Colonic mucosa (tissue), 4 donors: ENCODE data around the gene FBLN1. TPM values are rescaled to one million over a fixed set of nuclear protein-coding genes. Genes with fewer than 3 reads are reported as not detected.

Experiments used
- DNase-seq: peaks from one replicate; pipeline ENCODE4 v3.0.0-alpha.2; 2020
- H3K27ac ChIP-seq: fragments of 200-600 bp; one replicate; pipeline ENCODE4 v1.8.0; 2021
- H3K27me3 ChIP-seq: fragments of 200-600 bp; one replicate; pipeline ENCODE4 v1.8.0; 2021
- H3K36me3 ChIP-seq: fragments of 200-600 bp; one replicate; pipeline ENCODE4 v1.8.0; 2021
- H3K4me1 ChIP-seq: fragments of 200-600 bp; one replicate; pipeline ENCODE4 v1.8.0; 2021; ENCODE audit warnings: mild to moderate bottlenecking
- H3K4me3 ChIP-seq: fragments of 200-600 bp; one replicate; pipeline ENCODE4 v1.8.0; 2021
- H3K9ac ChIP-seq, 2 donors: one replicate each; pipeline ENCODE4 v1.7.0; 2013; ENCODE audit warnings: control low read depth in 2 of 2, low read depth in 2 of 2, low read length in 2 of 2
- H3K9me3 ChIP-seq: fragments of 200-600 bp; one replicate; pipeline ENCODE4 v1.8.0; 2021
- CTCF ChIP-seq: fragments of 200-600 bp; IDR thresholded peaks from one replicate; pipeline ENCODE4 v1.8.0; 2022; ENCODE audit warnings: antibody characterized with exemption, mild to moderate bottlenecking
- intact Hi-C: fragments of 100-400 bp; cut with DNase I; formaldehyde crosslinking; loops from one replicate; pipeline ENCODE4 v1.14.1; 2022
- total RNA-seq, 2 donors: library from RNA; stranded (reverse); fragmentation: NEBNext Ultra II Directional in 1 of 2; extraction: Animal tissue kit (Norgen Biotek cat#: 25700) in 1 of 2; gene quantifications; one replicate each; pipeline ENCODE4 v1.2.1, GENCODE V29; 2021
- donor health status: healthy.
- donor health status: DM: no; HTN: no; CAD: no.
- donor health status: DM: no; HTN: no; CAD: no.

Gene FBLN1
- total RNA-seq, 2 donors from 2014 or later: 41.6 to 65.5 TPM

- Histone ChIP-seq H3K4me1 (no peaks in the 10 kb centered on the region), H3K9ac (no peak overlapping the region), H3K36me3 (no peaks in the 10 kb centered on the region), H3K9me3 (no peaks in the 10 kb centered on the region), H3K27me3 (peaks cover 24% of the 10 kb centered on the region), H3K27ac (no peak overlapping the region), H3K4me3 (no peak overlapping the region)
- intact Hi-C loops: no loop called here
- DNase-seq: no peak
- no peak for TF ChIP-seq CTCF
These were observed 2.9 kb upstream of the FBLN1 start for GRCh38 chr22:45499746-45500145.

GRCh38 chr22:45503050-45503815, 550 bp downstream of the FBLN1 start:
- H3K9me3 ChIP-seq: no peaks in the 10 kb centered on the region
- no peaks in the 10 kb centered on the region for H3K36me3 ChIP-seq
- intact Hi-C loops: no loop called here
- H3K4me1 ChIP-seq: no peaks in the 10 kb centered on the region
- peak overlapping the region; percentile 53 to 56 for H3K9ac ChIP-seq
- no peak for TF ChIP-seq CTCF
- peak overlapping the region; percentile 32 for H3K27ac ChIP-seq
- H3K27me3 ChIP-seq: peaks cover 24% of the 10 kb centered on the region
- H3K4me3 ChIP-seq: peak overlapping the region; percentile 25
- no peak for DNase-seq

- Histone ChIP-seq H3K9me3 (no peaks in the 10 kb centered on the region), H3K27me3 (peaks cover 24% of the 10 kb centered on the region), H3K9ac (peak overlapping the region; percentile 43 to 56), H3K4me3 (peak overlapping the region; percentile 25), H3K36me3 (no peaks in the 10 kb centered on the region), H3K4me1 (no peaks in the 10 kb centered on the region), H3K27ac (peak overlapping the region; percentile 44)
- no peak for TF ChIP-seq CTCF
- no peak for DNase-seq
- intact Hi-C loops: no loop called here
These were observed 1.2 kb downstream of the FBLN1 start for GRCh38 chr22:45503816-45504372.

GRCh38 chr22:45504373-45505341, 2.0 kb downstream of the FBLN1 start:
- H3K27me3 ChIP-seq: peaks cover 24% of the 10 kb centered on the region
- H3K9ac ChIP-seq: peak overlapping the region in 1 of 2 donors; percentile 56

More at GRCh38 chr22:45504373-45505341, 2.0 kb downstream of the FBLN1 start:
- DNase-seq: no peak
- H3K4me3 ChIP-seq: peak overlapping the region; percentile 9
- H3K27ac ChIP-seq: peak overlapping the region; percentile 44
- H3K36me3 ChIP-seq: no peaks in the 10 kb centered on the region
- no peak for TF ChIP-seq CTCF
- H3K4me1 ChIP-seq: no peaks in the 10 kb centered on the region
- no peaks in the 10 kb centered on the region for H3K9me3 ChIP-seq
- intact Hi-C loops: no loop called here
